ENCODE data around the gene SLC5A6.

GRCh38 chr2:27160191-27160590, 51.9 kb downstream of the SLC5A6 start:
- TF ChIP-seq TARDBP (IDR thresholded peaks at IDR 0.05), result no peak
- TF ChIP-seq ZNF384 (IDR thresholded peaks at IDR 0.05), result no peak
- no peak for TF ChIP-seq BHLHE40 (IDR thresholded peaks at IDR 0.05; ENCODE audit: borderline replicate concordance)
- no peak for TF ChIP-seq ARNT (IDR thresholded peaks at IDR 0.05)
- no peak for TF ChIP-seq FOXK2 (IDR thresholded peaks at IDR 0.05)
- no peak for TF ChIP-seq FOXM1 (IDR thresholded peaks at IDR 0.05; ENCODE audit: borderline replicate concordance)
- no peak for TF ChIP-seq PKNOX1 (IDR thresholded peaks at IDR 0.05)
- no peak for TF ChIP-seq CTBP1 (IDR thresholded peaks at IDR 0.05; ENCODE audit: borderline replicate concordance)
- TF ChIP-seq HDGF (IDR thresholded peaks at IDR 0.05; ENCODE audit: borderline replicate concordance), result no peak

All from HEK293T (cell line).